Fibroblast of pulmonary artery (primary cell): Measurements from ENCODE around the gene SEC61A2.

ENCODE experiments used
- DNase-seq: peaks from one replicate; pipeline ENCODE4 v3.0.0-alpha.2; 2010; ENCODE audit warnings: low read depth
- H3K4me3 ChIP-seq: replicated peaks from 2 replicates; pipeline ENCODE4 v1.5.1; 2011; ENCODE audit warnings: low read depth, mild to moderate bottlenecking, control low read depth, low read length, moderate library complexity
- TF ChIP-seq, protein P1 (sequence below): IDR thresholded peaks from 2 replicates; pipeline ENCODE4 v1.5.1; 2011; ENCODE audit warnings: mild to moderate bottlenecking, control low read depth, low read length, inconsistent platforms; ENCODE audit errors: missing control alignments

SEC61A2 gene

GRCh38 chr10:12130237-12130872 is 878 bp downstream of the SEC61A2 start:
- peak overlapping the region; percentile 72 for H3K4me3 ChIP-seq
- peak; percentile 76 for DNase-seq
- TF ChIP-seq, protein P1, sequence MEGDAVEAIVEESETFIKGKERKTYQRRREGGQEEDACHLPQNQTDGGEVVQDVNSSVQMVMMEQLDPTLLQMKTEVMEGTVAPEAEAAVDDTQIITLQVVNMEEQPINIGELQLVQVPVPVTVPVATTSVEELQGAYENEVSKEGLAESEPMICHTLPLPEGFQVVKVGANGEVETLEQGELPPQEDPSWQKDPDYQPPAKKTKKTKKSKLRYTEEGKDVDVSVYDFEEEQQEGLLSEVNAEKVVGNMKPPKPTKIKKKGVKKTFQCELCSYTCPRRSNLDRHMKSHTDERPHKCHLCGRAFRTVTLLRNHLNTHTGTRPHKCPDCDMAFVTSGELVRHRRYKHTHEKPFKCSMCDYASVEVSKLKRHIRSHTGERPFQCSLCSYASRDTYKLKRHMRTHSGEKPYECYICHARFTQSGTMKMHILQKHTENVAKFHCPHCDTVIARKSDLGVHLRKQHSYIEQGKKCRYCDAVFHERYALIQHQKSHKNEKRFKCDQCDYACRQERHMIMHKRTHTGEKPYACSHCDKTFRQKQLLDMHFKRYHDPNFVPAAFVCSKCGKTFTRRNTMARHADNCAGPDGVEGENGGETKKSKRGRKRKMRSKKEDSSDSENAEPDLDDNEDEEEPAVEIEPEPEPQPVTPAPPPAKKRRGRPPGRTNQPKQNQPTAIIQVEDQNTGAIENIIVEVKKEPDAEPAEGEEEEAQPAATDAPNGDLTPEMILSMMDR, result peak; percentile 60

DNA sequence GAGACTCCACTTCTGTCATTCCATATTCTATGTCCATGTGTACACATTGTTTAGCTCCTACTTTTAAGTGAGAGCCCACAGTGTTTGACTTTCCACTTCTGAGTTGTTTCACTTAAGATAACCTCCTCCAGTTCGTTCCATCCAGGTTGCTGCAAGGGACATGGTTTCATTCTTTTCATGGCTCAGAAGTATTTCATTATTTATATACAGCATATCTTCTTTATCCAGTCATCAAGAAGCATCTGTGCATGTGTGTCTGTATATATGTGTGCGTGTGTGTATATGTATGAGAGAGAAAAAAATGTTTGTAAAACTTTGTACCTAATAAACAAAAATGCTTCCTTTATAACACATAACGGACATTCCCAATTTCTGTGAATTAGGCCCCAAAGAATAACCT is 6.2 kb downstream of the SEC61A2 start:
- no peak overlapping the region for H3K4me3 ChIP-seq
- TF ChIP-seq, protein P1, result no peak
- no peak for DNase-seq

DNA sequence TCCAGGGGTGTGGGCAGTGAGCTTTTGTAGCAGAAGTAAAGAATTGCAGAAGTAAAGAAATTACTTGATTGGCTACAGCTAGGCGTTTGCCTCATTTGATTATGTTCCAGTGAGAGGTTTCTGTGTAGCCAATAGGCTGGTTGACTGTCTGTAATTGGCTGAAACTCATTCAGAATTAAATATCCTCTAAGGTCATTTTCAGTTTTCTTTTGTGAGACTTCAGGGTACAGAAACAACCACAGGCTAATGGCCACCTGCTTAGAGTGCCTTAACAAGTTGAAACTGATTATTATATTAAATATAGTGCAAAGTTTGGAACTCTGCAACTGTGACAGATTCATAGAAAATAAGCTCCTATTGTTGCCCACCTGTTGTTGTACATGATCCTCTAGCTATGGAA is 10.6 kb downstream of the SEC61A2 start:
- no peak for DNase-seq
- no peak overlapping the region for H3K4me3 ChIP-seq
- TF ChIP-seq, protein P1, result no peak

- no peak overlapping the region for H3K4me3 ChIP-seq
- TF ChIP-seq, protein P1, result no peak
- DNase-seq, result no peak
Observed at GRCh38 chr10:12144538-12144937, 15.1 kb downstream of the SEC61A2 start.

- TF ChIP-seq, protein P1, result no peak
- no peak for DNase-seq
Observed at GRCh38 chr10:12150163-12150562, 20.7 kb downstream of the SEC61A2 start.

DNA sequence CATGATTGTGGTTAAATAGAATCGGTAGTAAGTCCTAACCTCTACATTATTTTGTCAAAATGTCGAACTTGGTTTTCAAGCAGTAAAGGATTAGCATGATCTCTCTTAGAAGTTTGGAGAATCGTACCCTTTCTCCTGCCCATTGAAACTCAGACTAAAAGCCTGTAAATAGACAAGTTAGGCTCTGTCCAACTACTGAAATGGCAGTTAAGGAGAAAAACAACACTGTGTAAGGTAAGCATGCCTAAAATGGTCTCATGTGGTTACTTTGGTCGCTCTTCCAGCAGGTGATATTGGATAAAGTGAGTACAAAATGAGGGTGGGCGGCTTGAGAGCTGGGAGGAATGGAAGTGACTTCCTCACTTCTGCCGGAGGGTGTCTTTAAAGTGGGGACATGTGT is 25.0 kb downstream of the SEC61A2 start:
- no peak for DNase-seq
- TF ChIP-seq, protein P1, result no peak
- no peak overlapping the region for H3K4me3 ChIP-seq

More at GRCh38 chr10:12150163-12150562, 20.7 kb downstream of the SEC61A2 start:
- no peak overlapping the region for H3K4me3 ChIP-seq
